Lower leg skin (tissue), 3 donors: ENCODE results near the gene PLAAT3.

ENCODE experiments used
- POLR2A ChIP-seq, 2 donors: fragments of 450-650 bp; IDR thresholded peaks; one replicate each; pipeline ENCODE4 v1.6.1; 2016 to 2017; ENCODE audit warnings: antibody characterized with exemption in 2 of 2, mild to moderate bottlenecking in 1 of 2, moderate library complexity in 1 of 2
- TF ChIP-seq, protein P1 (sequence below), 3 donors: fragments of 450-650 bp; IDR thresholded peaks; one replicate each; pipeline ENCODE4 v1.5.1; 2016; ENCODE audit warnings: antibody characterized with exemption in 3 of 3, mild to moderate bottlenecking in 3 of 3, moderate library complexity in 2 of 3

DNA sequence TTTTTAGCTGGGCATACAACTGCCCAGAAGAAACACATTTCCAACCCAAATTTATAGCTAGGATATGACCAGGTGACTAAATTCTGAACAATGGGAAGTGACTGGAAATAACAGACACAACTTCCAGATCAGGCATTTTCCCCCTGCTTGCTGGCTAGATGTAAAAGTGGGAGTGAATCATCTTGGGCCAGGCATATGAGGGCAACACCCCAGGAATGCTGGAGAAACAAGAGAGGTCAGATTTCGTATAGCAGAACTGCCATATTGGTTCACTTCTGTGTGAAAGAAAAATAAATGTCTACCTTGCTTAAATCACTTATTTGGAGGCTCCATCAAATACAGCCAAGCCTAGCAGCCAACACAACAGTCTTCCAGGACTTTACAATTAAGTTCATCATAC, 49.6 kb upstream of the PLAAT3 start:
- TF ChIP-seq, protein P1, sequence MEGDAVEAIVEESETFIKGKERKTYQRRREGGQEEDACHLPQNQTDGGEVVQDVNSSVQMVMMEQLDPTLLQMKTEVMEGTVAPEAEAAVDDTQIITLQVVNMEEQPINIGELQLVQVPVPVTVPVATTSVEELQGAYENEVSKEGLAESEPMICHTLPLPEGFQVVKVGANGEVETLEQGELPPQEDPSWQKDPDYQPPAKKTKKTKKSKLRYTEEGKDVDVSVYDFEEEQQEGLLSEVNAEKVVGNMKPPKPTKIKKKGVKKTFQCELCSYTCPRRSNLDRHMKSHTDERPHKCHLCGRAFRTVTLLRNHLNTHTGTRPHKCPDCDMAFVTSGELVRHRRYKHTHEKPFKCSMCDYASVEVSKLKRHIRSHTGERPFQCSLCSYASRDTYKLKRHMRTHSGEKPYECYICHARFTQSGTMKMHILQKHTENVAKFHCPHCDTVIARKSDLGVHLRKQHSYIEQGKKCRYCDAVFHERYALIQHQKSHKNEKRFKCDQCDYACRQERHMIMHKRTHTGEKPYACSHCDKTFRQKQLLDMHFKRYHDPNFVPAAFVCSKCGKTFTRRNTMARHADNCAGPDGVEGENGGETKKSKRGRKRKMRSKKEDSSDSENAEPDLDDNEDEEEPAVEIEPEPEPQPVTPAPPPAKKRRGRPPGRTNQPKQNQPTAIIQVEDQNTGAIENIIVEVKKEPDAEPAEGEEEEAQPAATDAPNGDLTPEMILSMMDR (IDR thresholded peaks at IDR 0.05) = no peak
- no peak for TF ChIP-seq POLR2A (IDR thresholded peaks at IDR 0.05)
